ENCODE data around the gene UROD. TPM values are rescaled to one million over a fixed set of nuclear protein-coding genes. Genes with fewer than 3 reads are reported as not detected.
A peak's percentile ranks its signal among the peaks of the same experiment; 100 is the strongest.
"Not testable (repeated sequence)": the region's sequence is repeated elsewhere in the genome, so short reads cannot be mapped to it uniquely, and the experiment has no call there.

UROD gene
- total RNA-seq (100 to 1,000 TPM in 1 of 2 donors, 10 to 100 TPM in 1; 84.2 to 131 TPM), polyA plus RNA-seq (ENCODE audit: insufficient read length in 2 of 2) (10 to 100 TPM; 95.6 to 95.7 TPM)
- long read RNA-seq, donor 1, transcript UROD-201 (10 exons, 1,300 nt): minor isoform, 36 of 93 reads
- long read RNA-seq, donor 1, transcript UROD-210 (2 exons, 524 nt): major isoform, 46 of 93 reads
- long read RNA-seq, donor 1, transcript UROD-212 (4 exons, 934 nt): minor isoform, 7 of 93 reads
- long read RNA-seq, donor 1, partial matches to known transcripts: 0 of 93 reads
- long read RNA-seq, donor 1, other reads (novel, unspliced or antisense): 0 of 93 reads
- long read RNA-seq, donor 2, transcript UROD-210 (2 exons, 524 nt): minor isoform, 11 of 26 reads
- long read RNA-seq, donor 2, transcript UROD-201 (10 exons, 1,300 nt): major isoform, 12 of 26 reads
- long read RNA-seq, donor 2, partial matches to known transcripts: 0 of 26 reads
- long read RNA-seq, donor 2, other reads (novel, unspliced or antisense): 0 of 26 reads
- long read RNA-seq, donor 3, transcript UROD-201 (10 exons, 1,300 nt): major isoform, 15 of 24 reads
- long read RNA-seq, donor 3, transcript UROD-210 (2 exons, 524 nt): minor isoform, 8 of 24 reads
- long read RNA-seq, donor 3, partial matches to known transcripts: 0 of 24 reads
- long read RNA-seq, donor 3, other reads (novel, unspliced or antisense): 0 of 24 reads
- long read RNA-seq, donor 4, transcript UROD-212 (4 exons, 934 nt): minor isoform, 7 of 143 reads
- long read RNA-seq, donor 4, transcript UROD-201 (10 exons, 1,300 nt): minor isoform, 40 of 143 reads
- long read RNA-seq, donor 4, transcript UROD-210 (2 exons, 524 nt): major isoform, 62 of 143 reads
- long read RNA-seq, donor 4, partial matches to known transcripts: 21 of 143 reads
- long read RNA-seq, donor 4, other reads (novel, unspliced or antisense): 9 of 143 reads

DNA sequence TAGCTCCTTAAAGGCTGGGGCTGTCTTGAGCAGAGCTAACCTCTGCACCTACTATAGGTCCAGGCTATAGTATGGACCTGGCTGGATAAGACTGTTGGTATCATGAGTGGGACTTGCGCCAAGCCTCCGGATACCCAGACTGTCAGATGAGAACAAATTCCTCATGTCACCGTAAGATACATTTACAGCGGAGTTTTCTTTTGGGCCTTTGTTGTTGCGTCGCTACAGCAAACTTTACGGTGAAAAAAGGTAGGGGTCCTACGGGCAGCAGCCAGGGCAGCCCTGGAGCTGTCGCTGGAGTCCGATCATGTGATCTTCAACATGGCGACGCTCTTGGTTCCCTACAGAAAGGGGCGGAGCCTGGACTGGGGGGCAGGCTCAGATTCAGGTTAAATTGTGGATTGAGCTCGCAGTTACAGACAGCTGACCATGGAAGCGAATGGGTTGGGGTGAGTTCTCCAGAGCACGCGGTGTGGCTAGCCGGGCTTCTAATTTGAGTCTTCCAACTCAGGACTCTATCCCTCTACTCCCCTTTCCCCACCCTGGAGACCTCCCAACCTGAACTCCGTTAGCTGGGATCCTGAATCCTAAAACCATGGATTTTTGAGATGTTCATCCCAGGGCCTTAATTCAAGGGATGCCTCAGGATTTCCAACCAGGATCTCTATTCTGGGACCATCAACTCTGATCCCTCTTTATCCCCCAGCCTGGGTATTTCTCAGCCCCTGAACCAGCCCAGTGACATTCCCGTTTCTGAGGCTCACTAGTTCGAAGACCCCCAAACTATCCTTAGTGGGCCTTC is at the start of gene UROD:
Gene UROD, plus strand, starts transcription at position 418 of the 802 bp plus-strand sequence. Its CDS starts 12 bp downstream, at position 430.
- Histone ChIP-seq H3K36me3 (ENCODE audit: control insufficient read depth, insufficient read depth, low read length) (peaks cover 31% of the 10 kb centered on the region), H3K4me3 (ENCODE audit: low read depth, low read length) (peak within 1 kb of the TSS; percentile 61), H3K4me1 (ENCODE audit: control insufficient read depth, insufficient read depth, low read length) (peaks cover 47% of the 10 kb centered on the region), H3K27me3 (ENCODE audit: control insufficient read depth, insufficient read depth, low read length) (no peaks in the 10 kb centered on the region), H3K9me3 (ENCODE audit: control insufficient read depth, insufficient read depth, low read length) (no peaks in the 10 kb centered on the region), H3K27ac (ENCODE audit: low read depth, low read length) (peak within 1 kb of the TSS; percentile 79)
- 0% methylated on average over 19 of the region's 21 CpGs for WGBS (ENCODE audit: insufficient coverage)
- DNase-seq (ENCODE audit: low read depth in 4 of 6, low spot score in 6 of 6): peak; percentile 88 to 98 (median 93)

DNA sequence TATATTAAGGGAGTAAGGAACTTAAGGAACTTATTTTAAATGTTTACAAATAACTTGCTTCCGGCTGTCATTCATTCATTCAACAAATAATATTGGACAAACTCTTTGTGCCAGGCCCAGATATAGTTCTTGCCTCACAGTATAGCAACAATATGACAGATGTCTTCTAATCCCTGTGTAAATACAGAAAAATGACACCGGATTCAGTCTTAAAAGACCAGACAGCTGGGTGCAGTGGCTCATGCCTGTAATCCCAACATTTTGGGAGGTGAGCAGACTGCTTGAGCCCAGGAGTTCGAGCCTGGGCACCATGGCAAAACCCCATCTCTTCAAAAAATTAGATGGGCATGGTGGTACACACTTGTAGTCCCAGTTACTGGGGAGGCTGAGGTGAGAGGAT is 49.3 kb upstream of the UROD start:
- Histone ChIP-seq H3K4me1 (ENCODE audit: control insufficient read depth, insufficient read depth, low read length) (no peaks in the 10 kb centered on the region), H3K4me3 (ENCODE audit: low read depth, low read length) (no peak overlapping the region), H3K36me3 (ENCODE audit: control insufficient read depth, insufficient read depth, low read length) (no peaks in the 10 kb centered on the region), H3K27me3 (ENCODE audit: control insufficient read depth, insufficient read depth, low read length) (no peaks in the 10 kb centered on the region), H3K27ac (ENCODE audit: low read depth, low read length) (no peak overlapping the region), H3K9me3 (ENCODE audit: control insufficient read depth, insufficient read depth, low read length) (no peaks in the 10 kb centered on the region)
- WGBS (ENCODE audit: insufficient coverage): 100% methylated on average over 2 of the region's 3 CpGs
- no peak for DNase-seq (ENCODE audit: low read depth in 4 of 6, low spot score in 6 of 6)

DNA sequence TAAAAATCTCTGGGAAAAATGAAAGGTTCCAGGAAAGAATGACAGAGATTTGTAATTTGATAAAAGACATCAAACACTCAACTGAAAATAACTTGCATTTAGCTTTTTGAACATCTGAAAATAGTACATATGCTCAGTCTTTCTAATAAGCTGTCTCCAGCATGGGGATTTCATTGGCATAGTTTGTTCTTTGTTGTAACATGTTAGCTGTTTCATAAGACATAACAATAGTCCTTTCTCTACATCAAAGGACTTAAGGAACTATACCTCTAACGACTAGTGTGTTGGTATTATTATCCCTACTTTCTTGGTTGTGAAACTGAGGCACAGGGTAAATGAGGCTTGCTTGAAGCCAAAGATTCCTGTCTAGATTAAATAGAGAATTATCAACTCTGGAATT is 47.7 kb upstream of the UROD start:
- no peaks in the 10 kb centered on the region for H3K4me1 ChIP-seq (ENCODE audit: control insufficient read depth, insufficient read depth, low read length)
- H3K4me3 ChIP-seq (ENCODE audit: low read depth, low read length): no peak overlapping the region
- no peaks in the 10 kb centered on the region for H3K9me3 ChIP-seq (ENCODE audit: control insufficient read depth, insufficient read depth, low read length)
- H3K36me3 ChIP-seq (ENCODE audit: control insufficient read depth, insufficient read depth, low read length): peaks cover 7% of the 10 kb centered on the region
- WGBS (ENCODE audit: insufficient coverage): no CpG with 5 or more reads among the region's 1 CpG
- no peak overlapping the region for H3K27ac ChIP-seq (ENCODE audit: low read depth, low read length)
- no peaks in the 10 kb centered on the region for H3K27me3 ChIP-seq (ENCODE audit: control insufficient read depth, insufficient read depth, low read length)
- no peak for DNase-seq (ENCODE audit: low read depth in 4 of 6, low spot score in 6 of 6)

GRCh38 chr1:44970317-44970716 is 41.7 kb upstream of the UROD start:
- H3K4me1 ChIP-seq (ENCODE audit: control insufficient read depth, insufficient read depth, low read length): no peaks in the 10 kb centered on the region
- peaks cover 21% of the 10 kb centered on the region for H3K36me3 ChIP-seq (ENCODE audit: control insufficient read depth, insufficient read depth, low read length)
- WGBS (ENCODE audit: insufficient coverage): 63% methylated on average over 2 of the region's 4 CpGs
- no peaks in the 10 kb centered on the region for H3K27me3 ChIP-seq (ENCODE audit: control insufficient read depth, insufficient read depth, low read length)
- no peak overlapping the region for H3K27ac ChIP-seq (ENCODE audit: low read depth, low read length)
- DNase-seq (ENCODE audit: low read depth in 4 of 6, low spot score in 6 of 6): no peak
- H3K4me3 ChIP-seq (ENCODE audit: low read depth, low read length): no peak overlapping the region
- H3K9me3 ChIP-seq (ENCODE audit: control insufficient read depth, insufficient read depth, low read length): no peaks in the 10 kb centered on the region

DNA sequence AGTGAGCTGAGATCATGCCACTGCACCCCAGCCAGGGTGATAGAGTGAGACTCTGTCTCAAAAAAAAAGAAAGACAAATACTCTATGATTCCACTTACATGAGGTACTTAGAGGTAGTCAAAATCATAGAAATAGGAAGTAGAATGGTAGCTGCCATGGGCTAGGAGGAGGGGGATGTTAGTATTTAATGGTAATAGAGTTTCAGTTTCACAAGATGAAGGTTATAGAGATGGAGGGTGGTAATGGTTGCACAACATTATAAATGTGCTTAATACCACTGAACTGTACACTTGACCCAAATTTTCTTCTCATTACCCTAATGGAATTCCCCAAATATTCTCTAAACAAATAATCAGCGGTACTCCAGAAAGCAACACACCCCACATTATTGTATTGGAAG is 38.4 kb upstream of the UROD start:
- Histone ChIP-seq H3K4me3 (ENCODE audit: low read depth, low read length) (no peak overlapping the region), H3K27ac (ENCODE audit: low read depth, low read length) (no peak overlapping the region), H3K9me3 (ENCODE audit: control insufficient read depth, insufficient read depth, low read length) (no peaks in the 10 kb centered on the region), H3K4me1 (ENCODE audit: control insufficient read depth, insufficient read depth, low read length) (no peaks in the 10 kb centered on the region), H3K36me3 (ENCODE audit: control insufficient read depth, insufficient read depth, low read length) (peaks cover 32% of the 10 kb centered on the region), H3K27me3 (ENCODE audit: control insufficient read depth, insufficient read depth, low read length) (no peaks in the 10 kb centered on the region)
- no peak for DNase-seq (ENCODE audit: low read depth in 4 of 6, low spot score in 6 of 6)
- WGBS (ENCODE audit: insufficient coverage): no CpG with 5 or more reads among the region's 1 CpG

DNA sequence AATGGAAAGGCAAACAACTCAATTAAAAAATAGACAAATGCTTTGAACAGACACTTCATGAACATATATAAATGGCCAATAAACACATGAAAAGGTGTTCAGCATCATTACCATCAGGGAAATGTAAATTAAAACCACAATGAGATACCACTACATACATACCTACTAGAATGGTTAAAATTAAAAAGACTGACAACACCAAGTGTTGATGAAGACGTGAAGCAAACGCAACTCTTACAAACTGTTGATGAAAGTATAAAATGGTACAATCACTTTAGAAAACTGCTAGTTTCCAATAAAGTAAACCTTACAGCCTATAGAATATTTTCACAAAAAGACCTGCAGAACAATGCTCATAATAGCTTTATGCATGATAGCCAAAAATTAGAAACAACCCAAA is 35.8 kb upstream of the UROD start:
- Histone ChIP-seq H3K9me3 (ENCODE audit: control insufficient read depth, insufficient read depth, low read length) (no peaks in the 10 kb centered on the region), H3K27me3 (ENCODE audit: control insufficient read depth, insufficient read depth, low read length) (no peaks in the 10 kb centered on the region), H3K4me3 (ENCODE audit: low read depth, low read length) (no peak overlapping the region), H3K36me3 (ENCODE audit: control insufficient read depth, insufficient read depth, low read length) (peaks cover 47% of the 10 kb centered on the region), H3K4me1 (ENCODE audit: control insufficient read depth, insufficient read depth, low read length) (no peaks in the 10 kb centered on the region), H3K27ac (ENCODE audit: low read depth, low read length) (no peak overlapping the region)
- no CpG with 5 or more reads among the region's 2 CpGs for WGBS (ENCODE audit: insufficient coverage)
- no peak for DNase-seq (ENCODE audit: low read depth in 4 of 6, low spot score in 6 of 6)

DNA sequence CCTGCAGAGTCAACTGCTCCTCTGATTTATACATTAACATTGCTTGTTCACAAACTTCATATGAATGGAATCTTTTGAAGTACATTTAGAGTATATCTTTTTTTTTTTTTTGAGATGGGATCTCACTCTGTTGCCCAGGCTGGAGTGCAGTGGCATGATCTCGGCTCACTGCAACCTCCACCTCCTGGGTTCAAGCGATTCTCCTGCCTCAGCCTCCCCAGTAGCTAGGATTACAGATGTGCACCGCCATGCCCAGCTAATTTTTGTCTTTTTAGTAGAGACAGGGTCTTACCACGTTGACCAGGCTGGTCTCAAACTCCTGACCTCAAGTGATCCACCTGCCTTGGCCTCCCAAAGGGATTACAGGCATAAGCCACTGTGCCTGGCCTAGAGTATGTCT is 34.7 kb upstream of the UROD start:
- H3K27ac ChIP-seq (ENCODE audit: low read depth, low read length); H3K9me3 ChIP-seq (ENCODE audit: control insufficient read depth, insufficient read depth, low read length); H3K4me1 ChIP-seq (ENCODE audit: control insufficient read depth, insufficient read depth, low read length); DNase-seq (ENCODE audit: low read depth in 4 of 6, low spot score in 6 of 6); H3K27me3 ChIP-seq (ENCODE audit: control insufficient read depth, insufficient read depth, low read length); H3K4me3 ChIP-seq (ENCODE audit: low read depth, low read length): not testable (repeated sequence)
- peaks cover 41% of the 10 kb centered on the region for H3K36me3 ChIP-seq (ENCODE audit: control insufficient read depth, insufficient read depth, low read length)
- WGBS (ENCODE audit: insufficient coverage): 92% methylated on average over 2 of the region's 4 CpGs

GRCh38 chr1:44985747-44986359 is 26.2 kb upstream of the UROD start:
- Histone ChIP-seq H3K4me1 (ENCODE audit: control insufficient read depth, insufficient read depth, low read length) (peaks cover 13% of the 10 kb centered on the region), H3K9me3 (ENCODE audit: control insufficient read depth, insufficient read depth, low read length) (no peaks in the 10 kb centered on the region), H3K27ac (ENCODE audit: low read depth, low read length) (no peak overlapping the region), H3K36me3 (ENCODE audit: control insufficient read depth, insufficient read depth, low read length) (peaks cover 2% of the 10 kb centered on the region), H3K27me3 (ENCODE audit: control insufficient read depth, insufficient read depth, low read length) (no peaks in the 10 kb centered on the region), H3K4me3 (ENCODE audit: low read depth, low read length) (peak overlapping the region; percentile 90)
- WGBS (ENCODE audit: insufficient coverage): 15% methylated on average over 10 of the region's 19 CpGs
- DNase-seq (ENCODE audit: low read depth in 4 of 6, low spot score in 6 of 6): no peak
